Stimulated activated CD4-positive, alpha-beta T cell treated with anti-CD3 and anti-CD28 coated beads, Interleukin-4, amount 100 ng/mL, for 48 hours (primary cell): Measurements from ENCODE around the gene DUSP6.

Experiments used
- DNase-seq, 2 donors: peaks; one replicate each; pipeline ENCODE4 v3.0.0-alpha.2; 2020; ENCODE audit warnings: low read depth in 2 of 2

Gene DUSP6

DNA sequence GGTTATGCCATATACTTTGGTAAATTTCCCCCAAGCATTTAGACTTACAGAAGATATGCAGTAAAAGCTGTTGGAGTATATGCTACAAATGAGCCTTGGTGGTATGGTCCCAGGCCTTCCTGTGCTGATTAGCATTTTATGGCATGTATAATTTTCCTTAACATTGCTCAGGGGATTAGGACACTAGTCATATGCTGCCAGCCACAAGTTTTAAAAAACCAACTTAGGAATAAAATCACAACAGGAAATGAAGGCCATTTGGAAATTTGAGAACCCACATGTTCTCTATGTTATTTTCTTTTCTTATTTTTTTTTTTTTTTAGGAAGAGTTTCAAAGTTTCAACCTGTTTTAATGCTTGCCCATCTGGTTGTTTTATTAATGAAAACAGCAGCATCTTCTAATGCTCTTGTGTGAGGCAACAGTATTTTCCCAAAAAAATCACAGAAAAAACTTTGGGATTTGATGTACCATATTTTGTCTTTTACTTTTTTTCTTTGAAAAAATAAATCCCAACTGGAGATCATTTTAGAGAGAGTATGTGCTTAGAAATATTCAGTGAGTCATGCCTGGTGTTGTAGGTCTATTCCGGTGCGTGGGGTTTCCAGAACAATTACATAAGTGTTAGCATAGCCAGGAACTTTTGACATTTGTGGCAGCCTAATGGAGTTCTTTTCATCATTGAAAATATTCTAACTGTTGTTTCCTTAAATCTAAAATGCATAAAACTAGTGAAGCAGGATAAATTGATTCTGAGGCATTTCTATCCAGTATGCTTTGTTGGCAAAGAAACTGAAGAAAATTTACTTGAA is 21.7 kb upstream of the DUSP6 start:
- DNase-seq: no peak

GRCh38 chr12:89372584-89373370 is 20.5 kb upstream of the DUSP6 start:
- no peak for DNase-seq

GRCh38 chr12:89370850-89371249 is 18.5 kb upstream of the DUSP6 start:
- DNase-seq: no peak

GRCh38 chr12:89370421-89370831 is 18.1 kb upstream of the DUSP6 start:
- no peak for DNase-seq

DNA sequence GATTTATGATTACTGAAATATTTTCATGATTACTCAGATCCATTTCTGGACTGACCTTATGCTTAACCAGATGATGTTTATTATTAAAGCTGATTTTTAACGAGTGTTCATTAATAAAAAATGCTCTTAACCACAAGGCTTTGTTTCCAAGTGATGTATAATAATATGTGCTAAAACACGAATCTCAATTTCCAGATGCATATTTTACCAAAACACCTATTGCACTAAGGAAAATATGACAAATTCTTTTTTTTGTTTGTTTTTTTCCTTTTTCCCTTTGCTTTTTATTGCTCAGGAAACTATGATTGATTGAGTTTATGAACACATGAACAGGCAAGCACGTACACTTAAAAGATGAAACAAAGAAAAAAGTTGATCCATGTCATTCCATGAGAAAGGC is 16.9 kb upstream of the DUSP6 start:
- no peak for DNase-seq

- DNase-seq: no peak
Observed at GRCh38 chr12:89368391-89368790, 16.1 kb upstream of the DUSP6 start.

DNA sequence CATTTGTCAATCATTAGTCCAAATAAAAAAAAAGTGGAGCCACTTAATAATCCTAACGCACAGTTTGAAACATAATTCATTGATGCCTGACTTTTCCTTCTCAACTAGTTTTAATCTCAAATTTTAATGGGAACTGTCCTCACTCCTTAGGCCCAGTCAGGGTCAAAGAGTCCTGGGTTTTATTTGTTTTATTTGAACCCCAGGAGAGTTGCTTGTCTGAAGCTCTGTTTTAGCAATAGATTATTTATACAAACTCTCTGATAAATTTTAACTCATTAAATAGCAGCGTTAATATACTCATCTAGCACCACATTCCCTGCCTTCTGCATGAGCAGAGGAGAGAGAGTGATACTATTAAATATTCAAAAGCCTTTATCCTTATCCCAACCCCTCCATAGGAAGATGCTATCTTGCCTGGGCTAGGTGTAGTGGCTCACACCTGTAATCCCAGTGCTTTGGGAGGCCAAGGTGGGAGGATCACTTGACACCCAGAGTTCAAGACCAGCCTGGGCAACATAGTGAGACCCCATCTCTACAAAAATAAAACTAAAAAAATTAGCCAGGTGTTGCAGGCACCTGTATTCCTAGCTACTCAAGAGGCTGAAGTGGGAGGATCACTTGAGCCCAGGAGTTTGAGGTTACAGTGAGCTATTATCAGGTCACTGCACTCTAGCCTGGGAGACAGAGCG is 14.5 kb upstream of the DUSP6 start:
- no peak for DNase-seq

GRCh38 chr12:89364631-89365030 is 12.3 kb upstream of the DUSP6 start:
- DNase-seq: no peak

GRCh38 chr12:89364058-89364457 is 11.8 kb upstream of the DUSP6 start:
- no peak for DNase-seq

GRCh38 chr12:89363582-89363981 is 11.3 kb upstream of the DUSP6 start:
- DNase-seq: no peak

GRCh38 chr12:89363084-89363483 is 10.8 kb upstream of the DUSP6 start:
- DNase-seq: no peak

DNA sequence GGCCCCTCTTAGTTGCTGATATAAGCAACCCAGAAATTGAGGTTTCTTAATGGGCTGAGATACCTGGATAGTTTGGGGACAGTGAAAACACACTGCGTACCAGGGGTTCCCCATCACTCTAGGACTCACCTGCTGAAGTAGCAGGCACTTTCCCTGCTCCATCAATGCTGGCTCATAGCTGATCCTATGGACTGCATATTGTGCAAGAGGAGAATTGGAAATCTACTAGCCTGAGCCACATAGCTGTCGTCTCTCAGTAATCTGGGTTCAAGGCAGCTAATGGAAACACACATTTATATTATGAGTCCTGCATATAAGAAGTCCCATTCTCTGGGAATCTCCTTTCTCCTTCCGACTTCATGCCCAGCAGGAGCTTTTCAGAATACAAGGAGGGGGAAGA is 7.3 kb upstream of the DUSP6 start:
- DNase-seq: no peak

DNA sequence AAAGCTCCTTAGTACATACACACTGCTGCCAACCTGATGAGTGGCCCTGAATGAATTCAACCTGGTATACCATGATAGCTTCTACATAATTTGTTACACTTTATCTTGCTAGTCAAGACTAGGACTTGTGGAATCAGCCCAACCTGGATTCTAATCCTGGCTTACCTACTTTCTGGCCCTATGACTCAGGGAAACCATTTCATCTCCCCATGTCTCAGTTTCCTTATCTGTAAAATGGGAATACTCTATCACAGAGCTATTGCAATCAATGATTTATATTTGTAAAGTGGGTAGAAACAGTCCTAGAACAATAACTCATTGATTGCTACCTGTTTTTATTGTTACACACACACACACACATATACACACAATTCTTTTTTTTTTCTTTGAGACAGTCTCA is 6.5 kb upstream of the DUSP6 start:
- no peak for DNase-seq

DNA sequence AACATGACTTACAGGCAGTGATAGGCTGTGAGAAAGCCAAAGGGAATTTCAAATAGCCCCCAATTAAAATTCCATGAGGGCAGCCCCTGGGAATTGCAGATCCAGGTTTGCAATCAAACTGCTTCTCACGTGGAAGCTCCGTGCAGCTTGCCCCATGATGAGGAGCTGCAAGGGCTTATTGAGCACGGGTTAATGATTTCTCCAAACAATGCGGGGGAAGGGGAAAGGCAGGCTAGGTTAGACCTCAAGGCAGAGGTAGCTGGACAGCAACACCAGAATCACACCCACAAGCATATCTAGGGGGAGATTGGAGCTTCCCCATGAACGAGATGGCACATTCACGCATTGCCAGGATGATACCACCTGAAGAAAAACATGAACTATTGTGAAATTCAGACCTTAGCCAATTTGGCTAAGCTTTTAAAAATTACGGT is 5.0 kb upstream of the DUSP6 start:
- DNase-seq: no peak

DNA sequence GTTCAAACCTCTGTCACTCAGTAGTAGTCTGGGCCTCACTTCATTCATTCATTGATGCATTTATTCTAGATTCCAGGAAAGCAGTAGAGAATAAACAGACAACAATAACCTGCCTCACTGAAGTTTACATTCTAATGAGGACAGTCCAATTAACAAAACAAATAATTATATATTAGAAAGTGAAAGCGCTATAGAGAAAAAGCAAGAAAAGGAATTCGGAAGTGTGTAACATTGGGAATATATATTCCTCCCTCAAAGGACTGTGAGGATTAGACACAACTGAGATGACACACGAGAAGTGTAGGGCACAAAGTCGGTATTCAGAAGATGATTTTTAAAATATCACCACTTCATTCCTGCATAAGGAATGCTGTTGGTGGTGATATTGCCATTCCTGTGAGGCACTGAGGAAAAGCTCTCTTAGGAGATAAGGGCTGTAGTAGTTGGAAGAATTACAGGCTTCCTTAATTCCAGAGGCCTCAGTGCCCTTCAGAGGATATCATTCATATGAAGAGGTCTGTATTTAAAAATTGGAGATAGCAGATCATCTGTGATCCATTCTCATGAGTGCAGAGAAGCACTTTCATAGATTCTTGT is 3.9 kb upstream of the DUSP6 start:
- no peak for DNase-seq

- no peak for DNase-seq
Observed at GRCh38 chr12:89355243-89356068, 3.2 kb upstream of the DUSP6 start.

DNA sequence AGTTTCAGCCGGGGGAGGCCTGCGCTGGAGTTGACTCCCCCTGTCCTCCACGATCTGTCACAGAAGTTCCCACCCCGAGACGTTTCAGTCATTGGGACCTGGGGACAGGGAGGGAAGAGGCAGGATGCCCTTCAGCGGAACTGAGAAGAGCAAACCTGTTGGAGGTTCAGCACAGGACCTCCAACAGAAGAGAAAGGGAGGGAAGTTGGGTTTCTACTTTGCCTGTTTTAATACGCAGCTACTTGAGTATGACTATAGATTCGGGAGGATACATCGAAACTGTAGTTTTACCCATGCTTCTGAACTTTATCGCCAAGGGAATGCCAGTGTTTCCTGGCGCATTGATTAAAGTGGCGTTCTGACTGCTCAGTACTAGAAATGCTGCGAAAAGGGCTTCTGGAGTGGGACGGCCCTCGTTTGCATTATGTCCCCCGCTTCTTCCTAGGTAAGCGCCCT is 2.3 kb upstream of the DUSP6 start:
- DNase-seq: no peak

DNA sequence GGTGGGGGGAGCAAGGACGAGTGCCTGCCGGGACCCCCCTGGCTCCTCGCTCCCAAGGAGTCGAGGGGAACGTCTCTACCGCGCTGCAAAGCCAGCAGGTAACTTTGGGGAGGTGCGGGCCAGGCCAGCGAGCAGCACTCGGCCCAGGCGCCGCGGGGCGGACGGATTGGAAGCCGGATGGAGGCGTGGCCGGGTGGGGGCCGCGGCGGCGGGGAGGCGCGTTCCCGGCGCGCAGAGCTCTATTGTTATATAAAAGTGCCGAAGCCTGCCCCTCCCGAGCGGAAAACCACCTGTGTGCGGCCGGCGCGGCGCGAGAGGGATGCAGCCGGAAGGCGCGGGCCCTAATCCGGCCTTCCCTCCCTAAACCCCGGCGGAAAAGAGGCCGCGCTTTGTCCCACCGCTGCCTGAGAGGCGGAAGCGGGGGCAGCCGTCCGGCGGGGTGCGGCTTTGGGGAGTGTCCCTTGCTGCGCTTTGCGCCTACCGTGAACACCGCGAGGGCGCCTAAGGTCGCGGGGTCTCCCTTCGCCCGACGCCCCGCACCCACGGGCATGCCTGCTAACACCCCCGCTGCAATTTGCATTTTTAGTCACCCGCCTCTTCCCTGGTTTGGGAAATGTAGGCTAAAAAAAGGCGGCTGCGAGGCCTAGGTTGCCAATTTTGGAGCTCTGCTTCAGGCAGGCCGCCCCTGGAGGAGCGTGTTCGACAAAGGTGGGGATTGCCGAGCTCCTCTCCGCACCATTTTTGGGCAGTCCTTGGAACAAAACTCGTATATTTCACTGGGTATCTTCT is 1.7 kb upstream of the DUSP6 start:
- peak; percentile 72 for DNase-seq

DNA sequence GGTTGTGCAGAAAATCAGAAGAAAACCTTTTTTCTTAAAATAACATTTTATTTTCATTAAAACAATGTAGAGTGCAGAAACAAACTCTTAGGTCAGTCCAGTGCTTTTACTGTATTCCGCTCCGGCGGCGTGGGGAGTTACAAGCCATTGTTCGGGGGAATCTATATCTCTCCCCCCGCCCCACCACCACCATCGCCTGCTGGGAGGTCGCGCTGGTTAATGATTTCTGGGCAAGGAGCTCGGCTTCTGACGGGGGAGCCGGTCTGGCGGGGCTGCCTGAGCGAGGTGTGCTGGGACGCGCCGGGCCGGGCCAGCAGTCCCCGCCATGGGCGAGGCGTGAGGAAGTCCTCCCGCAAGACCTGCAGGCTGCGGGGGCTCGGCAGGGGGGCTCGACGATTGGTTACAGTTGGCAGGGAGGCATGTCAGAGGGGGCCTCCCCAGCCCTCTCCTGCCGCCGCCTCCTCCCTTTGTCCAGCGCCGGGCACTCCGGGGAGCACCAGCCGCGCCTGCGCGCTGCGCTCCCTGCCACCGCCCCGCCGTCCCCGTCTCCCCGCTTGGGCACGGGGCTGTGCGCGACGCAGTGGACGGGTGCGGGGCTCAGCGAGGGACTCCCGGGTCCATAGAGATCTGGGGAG is 1.0 kb upstream of the DUSP6 start:
- DNase-seq: peak; percentile 33 to 49

DNA sequence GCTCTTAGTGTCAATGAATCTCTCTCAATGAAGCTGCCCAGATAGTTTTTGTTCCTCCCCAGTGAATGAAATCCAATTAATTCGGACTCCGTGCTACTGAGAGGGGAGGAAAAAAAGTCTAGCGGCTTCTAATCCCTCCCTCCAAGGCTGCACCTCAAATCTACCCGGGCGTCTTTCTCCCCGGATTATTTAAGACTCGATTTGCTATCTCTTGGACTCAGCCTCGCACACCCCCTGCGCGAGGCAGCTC is 134 bp downstream of the DUSP6 start:
- DNase-seq: no peak
